A673 (cell line): ENCODE results near the gene CELF5.

Experiments used
- EZH2 ChIP-seq: fragments of 200-600 bp; sonication (generic); IDR thresholded peaks from 2 replicates; pipeline ENCODE4 v1.6.1; 2017; ENCODE audit warnings: borderline replicate concordance, low read depth, mild to moderate bottlenecking, mixed read lengths, antibody characterized with exemption, low read length; ENCODE audit not compliant: poor library complexity, severe bottlenecking
- TF ChIP-seq, protein P1 (sequence below): fragments of 300-800, 200-600 bp; sonication (generic); conservative IDR thresholded peaks from 2 replicates; pipeline ENCODE4 v1.5.1; 2017; ENCODE audit warnings: low read depth, mild to moderate bottlenecking, antibody characterized with exemption, low read length, moderate library complexity, mixed read lengths

DNA sequence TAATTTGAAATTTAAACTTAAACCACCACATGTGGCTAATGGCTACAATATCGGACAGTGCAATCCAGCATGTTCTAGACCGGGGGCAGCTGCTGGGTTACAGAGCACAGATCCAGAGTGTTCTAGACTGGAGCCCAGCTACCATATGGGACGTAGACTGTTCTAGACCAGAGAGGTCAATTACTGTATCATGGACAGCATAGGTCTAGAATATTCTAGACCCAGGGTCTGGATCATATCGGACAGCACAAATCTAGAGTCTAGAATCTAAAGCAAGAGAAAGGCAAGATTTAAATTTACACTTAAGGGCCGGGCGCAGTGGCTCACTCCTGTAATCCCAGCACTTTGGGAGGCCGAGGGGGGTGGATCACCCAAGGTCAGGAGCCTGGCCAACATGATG is 37.9 kb downstream of the CELF5 start:
- TF ChIP-seq, protein P1, sequence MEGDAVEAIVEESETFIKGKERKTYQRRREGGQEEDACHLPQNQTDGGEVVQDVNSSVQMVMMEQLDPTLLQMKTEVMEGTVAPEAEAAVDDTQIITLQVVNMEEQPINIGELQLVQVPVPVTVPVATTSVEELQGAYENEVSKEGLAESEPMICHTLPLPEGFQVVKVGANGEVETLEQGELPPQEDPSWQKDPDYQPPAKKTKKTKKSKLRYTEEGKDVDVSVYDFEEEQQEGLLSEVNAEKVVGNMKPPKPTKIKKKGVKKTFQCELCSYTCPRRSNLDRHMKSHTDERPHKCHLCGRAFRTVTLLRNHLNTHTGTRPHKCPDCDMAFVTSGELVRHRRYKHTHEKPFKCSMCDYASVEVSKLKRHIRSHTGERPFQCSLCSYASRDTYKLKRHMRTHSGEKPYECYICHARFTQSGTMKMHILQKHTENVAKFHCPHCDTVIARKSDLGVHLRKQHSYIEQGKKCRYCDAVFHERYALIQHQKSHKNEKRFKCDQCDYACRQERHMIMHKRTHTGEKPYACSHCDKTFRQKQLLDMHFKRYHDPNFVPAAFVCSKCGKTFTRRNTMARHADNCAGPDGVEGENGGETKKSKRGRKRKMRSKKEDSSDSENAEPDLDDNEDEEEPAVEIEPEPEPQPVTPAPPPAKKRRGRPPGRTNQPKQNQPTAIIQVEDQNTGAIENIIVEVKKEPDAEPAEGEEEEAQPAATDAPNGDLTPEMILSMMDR: no peak
- no peak for TF ChIP-seq EZH2
